ENCODE results near the gene L3MBTL1.

L3MBTL1 gene

DNA sequence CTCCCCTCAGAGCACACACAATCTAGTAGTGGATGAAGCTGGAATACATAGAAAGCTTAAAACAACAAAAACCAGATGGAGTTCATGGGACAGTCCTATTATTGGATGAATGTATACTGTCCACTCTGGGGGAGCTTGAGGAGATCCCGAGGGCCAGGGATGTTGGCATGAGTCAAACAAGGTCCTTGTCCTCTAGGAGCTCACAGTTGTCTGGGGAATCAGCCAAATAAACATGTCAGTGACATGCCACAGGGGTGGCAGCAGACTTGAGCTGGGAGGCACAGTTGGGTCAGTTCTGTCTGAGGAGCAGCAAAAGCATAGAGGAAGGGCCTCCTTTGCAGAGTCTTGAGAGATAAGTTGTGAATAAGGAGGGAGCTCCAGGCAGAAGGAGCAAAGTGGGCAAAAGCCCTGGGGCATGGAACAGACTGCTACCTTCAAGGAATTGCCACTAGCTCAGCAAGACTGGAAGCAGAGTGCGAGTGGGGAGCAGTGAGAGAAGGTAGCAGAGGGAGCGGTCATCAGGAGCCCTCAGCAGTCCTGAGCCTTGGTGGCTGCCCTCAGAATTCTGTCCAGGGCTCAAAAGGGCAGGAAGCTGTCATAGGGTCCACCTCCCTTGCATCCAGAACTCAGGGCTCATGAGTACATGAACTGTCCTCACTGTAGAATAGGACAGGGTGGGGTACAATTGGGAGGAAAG lies 22.1 kb downstream of the L3MBTL1 start:
- peaks cover 1% of the 10 kb centered on the region for H3K9me3 Mint-ChIP-seq
- TF ChIP-seq, protein P1, sequence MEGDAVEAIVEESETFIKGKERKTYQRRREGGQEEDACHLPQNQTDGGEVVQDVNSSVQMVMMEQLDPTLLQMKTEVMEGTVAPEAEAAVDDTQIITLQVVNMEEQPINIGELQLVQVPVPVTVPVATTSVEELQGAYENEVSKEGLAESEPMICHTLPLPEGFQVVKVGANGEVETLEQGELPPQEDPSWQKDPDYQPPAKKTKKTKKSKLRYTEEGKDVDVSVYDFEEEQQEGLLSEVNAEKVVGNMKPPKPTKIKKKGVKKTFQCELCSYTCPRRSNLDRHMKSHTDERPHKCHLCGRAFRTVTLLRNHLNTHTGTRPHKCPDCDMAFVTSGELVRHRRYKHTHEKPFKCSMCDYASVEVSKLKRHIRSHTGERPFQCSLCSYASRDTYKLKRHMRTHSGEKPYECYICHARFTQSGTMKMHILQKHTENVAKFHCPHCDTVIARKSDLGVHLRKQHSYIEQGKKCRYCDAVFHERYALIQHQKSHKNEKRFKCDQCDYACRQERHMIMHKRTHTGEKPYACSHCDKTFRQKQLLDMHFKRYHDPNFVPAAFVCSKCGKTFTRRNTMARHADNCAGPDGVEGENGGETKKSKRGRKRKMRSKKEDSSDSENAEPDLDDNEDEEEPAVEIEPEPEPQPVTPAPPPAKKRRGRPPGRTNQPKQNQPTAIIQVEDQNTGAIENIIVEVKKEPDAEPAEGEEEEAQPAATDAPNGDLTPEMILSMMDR (IDR thresholded peaks at IDR 0.05), result no peak
- H3K27ac Mint-ChIP-seq, result no peak overlapping the region
- DNase-seq, result no peak
- peaks cover 9% of the 10 kb centered on the region for H3K27me3 Mint-ChIP-seq (ENCODE audit: low read depth, poor library complexity)
- H3K4me1 Mint-ChIP-seq, result no peaks in the 10 kb centered on the region
- H3K36me3 Mint-ChIP-seq (ENCODE audit: low read depth), result peaks cover 9% of the 10 kb centered on the region
- H3K4me3 Mint-ChIP-seq, result no peak overlapping the region

DNA sequence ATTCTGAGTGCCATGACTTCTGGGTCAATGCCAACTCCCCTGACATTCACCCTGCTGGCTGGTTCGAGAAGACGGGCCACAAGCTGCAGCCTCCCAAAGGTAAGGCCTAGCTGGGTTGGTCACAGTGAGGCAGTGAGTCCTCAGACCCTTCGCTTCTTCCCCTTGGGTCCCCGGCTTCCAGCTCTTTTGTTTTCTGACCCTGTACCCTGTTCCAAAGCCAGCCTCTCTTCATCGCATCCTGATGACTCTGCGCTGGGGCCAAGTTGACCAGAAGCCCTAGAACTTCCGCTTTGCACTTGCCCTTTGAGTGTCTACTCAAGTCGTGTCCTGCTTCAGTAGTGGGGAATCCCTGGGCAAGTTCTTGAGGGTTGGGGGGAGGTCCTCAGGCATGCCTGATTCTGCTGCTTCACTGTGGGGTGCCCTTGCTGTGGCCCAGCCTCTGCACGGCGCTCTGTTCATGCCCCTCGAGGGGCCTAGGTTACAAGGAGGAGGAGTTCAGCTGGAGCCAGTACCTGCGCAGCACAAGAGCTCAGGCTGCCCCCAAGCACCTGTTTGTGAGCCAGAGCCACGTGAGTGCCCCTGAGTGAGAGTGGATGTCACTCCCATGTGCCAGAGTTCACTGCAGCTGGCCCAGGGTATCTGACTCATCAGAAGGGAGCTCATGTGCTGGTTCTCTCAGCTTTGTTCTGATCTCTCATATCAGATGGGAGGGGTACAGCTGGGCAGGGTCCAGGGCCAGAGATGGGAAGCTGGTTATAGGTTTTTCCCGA lies 23.0 kb downstream of the L3MBTL1 start:
- Mint-ChIP-seq H3K9me3 (no peaks in the 10 kb centered on the region), H3K27me3 (ENCODE audit: low read depth, poor library complexity) (peaks cover 9% of the 10 kb centered on the region), H3K36me3 (ENCODE audit: low read depth) (peaks cover 4% of the 10 kb centered on the region)

DNA sequence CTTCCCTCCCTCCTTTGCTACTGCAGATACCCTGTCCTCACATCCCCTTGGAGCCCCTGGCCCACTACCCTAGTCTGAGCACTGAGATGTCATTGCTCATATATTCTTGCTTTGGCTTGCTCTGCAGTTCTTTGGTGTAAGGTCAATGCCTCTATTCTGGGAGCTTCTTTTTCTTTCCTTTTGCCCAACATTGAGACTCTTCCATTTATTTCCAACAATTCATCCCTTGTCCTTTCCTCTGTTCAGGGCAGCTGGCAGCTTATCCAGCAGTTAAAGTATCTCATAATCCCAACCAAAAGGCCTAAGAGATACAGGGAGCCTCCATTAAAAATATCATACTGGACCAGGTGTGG lies 23.6 kb downstream of the L3MBTL1 start:
- H3K4me3 Mint-ChIP-seq, result no peak overlapping the region
- TF ChIP-seq, protein P1 (IDR thresholded peaks at IDR 0.05), result no peak
- peaks cover 4% of the 10 kb centered on the region for H3K36me3 Mint-ChIP-seq (ENCODE audit: low read depth)
- no peaks in the 10 kb centered on the region for H3K4me1 Mint-ChIP-seq
- no peaks in the 10 kb centered on the region for H3K9me3 Mint-ChIP-seq
- DNase-seq, result no peak
- H3K27me3 Mint-ChIP-seq (ENCODE audit: low read depth, poor library complexity), result peaks cover 7% of the 10 kb centered on the region
- H3K27ac Mint-ChIP-seq, result peak overlapping the region; percentile 19

More for the DNA sequence above, 23.0 kb downstream of the L3MBTL1 start:
- DNase-seq, result no peak
- peak overlapping the region; percentile 19 for H3K27ac Mint-ChIP-seq
- no peak overlapping the region for H3K4me3 Mint-ChIP-seq
- TF ChIP-seq, protein P1 (IDR thresholded peaks at IDR 0.05), result no peak
- H3K4me1 Mint-ChIP-seq, result no peaks in the 10 kb centered on the region

DNA sequence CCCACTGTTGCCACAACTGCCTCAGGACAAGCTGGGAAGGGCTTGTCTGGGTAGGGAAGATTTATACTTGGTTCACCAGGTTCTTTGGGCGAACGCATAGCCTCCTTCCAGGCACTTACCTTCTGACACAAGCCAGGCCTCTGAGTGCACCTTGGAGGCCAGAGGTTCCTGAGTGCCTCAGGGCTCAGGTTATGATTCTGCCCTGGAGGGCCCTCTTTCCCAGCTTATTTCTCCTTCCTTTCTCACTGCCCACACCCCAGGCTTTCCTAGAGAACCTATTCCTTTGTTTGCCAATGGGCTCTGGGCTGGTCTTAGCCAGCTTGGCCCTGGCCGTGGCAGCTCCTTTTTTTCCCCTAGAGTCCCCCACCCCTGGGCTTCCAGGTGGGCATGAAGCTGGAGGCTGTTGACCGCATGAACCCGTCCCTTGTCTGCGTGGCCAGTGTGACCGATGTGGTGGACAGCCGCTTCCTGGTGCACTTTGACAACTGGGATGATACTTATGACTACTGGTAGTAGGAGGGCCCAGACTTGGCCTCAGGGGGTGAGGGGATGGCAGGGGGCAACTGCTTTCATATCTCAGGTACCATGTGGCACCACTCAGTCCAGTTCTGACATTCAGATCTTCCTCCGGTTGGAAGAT lies 25.0 kb downstream of the L3MBTL1 start:
- H3K9me3 Mint-ChIP-seq, result no peaks in the 10 kb centered on the region
- TF ChIP-seq, protein P1 (IDR thresholded peaks at IDR 0.05), result no peak
- no peaks in the 10 kb centered on the region for H3K4me1 Mint-ChIP-seq
- no peak overlapping the region for H3K4me3 Mint-ChIP-seq
- DNase-seq, result no peak
- H3K27me3 Mint-ChIP-seq (ENCODE audit: low read depth, poor library complexity), result peaks cover 6% of the 10 kb centered on the region
- no peak overlapping the region for H3K27ac Mint-ChIP-seq
- peaks cover 4% of the 10 kb centered on the region for H3K36me3 Mint-ChIP-seq (ENCODE audit: low read depth)

DNA sequence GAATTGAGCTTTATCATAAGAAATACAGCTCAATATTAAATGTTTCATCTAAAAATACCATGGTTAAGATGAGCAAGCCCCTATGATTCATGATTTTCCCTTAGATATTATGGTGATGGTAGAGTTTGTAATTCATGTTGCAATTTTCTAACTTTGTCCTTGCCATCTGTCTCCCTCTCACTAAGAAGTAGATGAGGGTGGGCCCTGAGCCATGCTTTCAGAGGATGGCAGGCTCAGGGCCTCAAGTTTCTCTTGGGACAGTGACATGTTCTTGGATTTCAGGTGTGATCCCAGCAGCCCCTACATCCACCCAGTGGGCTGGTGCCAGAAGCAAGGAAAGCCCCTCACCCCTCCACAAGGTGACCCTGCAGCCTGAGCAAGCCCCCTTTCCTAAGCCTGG lies 25.6 kb downstream of the L3MBTL1 start:
- Mint-ChIP-seq H3K27ac (no peak overlapping the region), H3K4me3 (no peak overlapping the region), H3K4me1 (no peaks in the 10 kb centered on the region), H3K9me3 (no peaks in the 10 kb centered on the region), H3K36me3 (ENCODE audit: low read depth) (peaks cover 4% of the 10 kb centered on the region), H3K27me3 (ENCODE audit: low read depth, poor library complexity) (peaks cover 4% of the 10 kb centered on the region)
- DNase-seq, result no peak
- TF ChIP-seq, protein P1 (IDR thresholded peaks at IDR 0.05), result no peak

All from nephron progenitor cell (in vitro differentiated cells).